K562 (cell line): ENCODE data around the gene S100A7A. TPM values are rescaled to one million over a fixed set of nuclear protein-coding genes. Genes with fewer than 3 reads are reported as not detected.

Experiments used
- ATAC-seq: fragments of 200-7000 bp; cut with Tn5 transposase; 3 replicates; pipeline ENCODE4 v1.9.1; 2020; ENCODE audit warnings: moderate library complexity
- BruUV-seq: library from RNA; stranded (reverse); fragments of 400-500 nt; replicated peaks from 2 replicates; lab custom pipeline; 2021; lab: Mats Ljungman, UMichigan
- CTCF ChIA-PET: fragments of 300-600 bp; formaldehyde crosslinking; extraction: SDS; loops from one replicate; lab custom pipeline; 2021; ENCODE audit warnings: low intra/inter-chr PET ratio; lab: Yijun Ruan, JAX
- POLR2A ChIA-PET: fragments of 300-600, 350-650 bp; sonication (Branson Sonifier 250); formaldehyde crosslinking; extraction: SDS; loops from one replicate; lab custom pipeline; 2021; ENCODE audit warnings: antibody characterized with exemption, inconsistent platforms; lab: Yijun Ruan, JAX
- DNase-seq, 4 experiments: peaks; one replicate each; pipeline versions ENCODE4 v3.0.0 to v3.0.0-alpha.2; 2011 to 2018; ENCODE audit warnings: low spot score in 3 of 4, mixed read lengths in 3 of 4; ENCODE audit errors: extremely low read depth in 1 of 4
- FAIRE-seq: peaks from 2 replicates; lab custom pipeline; 2011; peaks lifted over from hg19 to GRCh38; lab: Jason Lieb, UNC
- H2AFZ ChIP-seq: 2 replicates; pipeline ENCODE4 v1.6.0; 2011; ENCODE audit warnings: low read depth, low read length, control low read depth, inconsistent platforms
- H3K27ac ChIP-seq: fragments of 200-600 bp; 3 replicates; pipeline ENCODE4 v1.8.0; 2011; ENCODE audit warnings: low read depth, mild to moderate bottlenecking, control low read depth, inconsistent platforms, low read length, moderate library complexity, mixed read lengths; ENCODE audit errors: extremely low read depth
- H3K27me3 ChIP-seq, 2 experiments: fragments of 300-600 bp in 1 of 2; 2 replicates in 1 of 2; 3 replicates in 1 of 2; pipeline versions ENCODE4 v1.6.0 to v1.8.0; 2011; ENCODE audit warnings: inconsistent platforms in 2 of 2, low read length in 2 of 2, mild to moderate bottlenecking in 1 of 2, mixed read lengths in 1 of 2, moderate library complexity in 1 of 2; ENCODE audit not compliant: control insufficient read depth in 2 of 2, insufficient read depth in 2 of 2
- H3K36me3 ChIP-seq: fragments of 300-600 bp; 3 replicates; pipeline ENCODE4 v1.8.0; 2011; ENCODE audit warnings: mild to moderate bottlenecking, low read length, inconsistent platforms; ENCODE audit not compliant: control insufficient read depth, insufficient read depth
- H3K4me1 ChIP-seq, 2 experiments: fragments of 200-600 bp in 1 of 2; replicated peaks in 1 of 2; 2 replicates in 1 of 2; 3 replicates in 1 of 2; pipeline versions ENCODE4 v1.5.1 to v1.8.0; 2011; ENCODE audit warnings: inconsistent platforms in 2 of 2, low read length in 2 of 2, mild to moderate bottlenecking in 1 of 2, mixed read lengths in 1 of 2, moderate library complexity in 1 of 2; ENCODE audit not compliant: control insufficient read depth in 2 of 2, insufficient read depth in 2 of 2
- H3K4me2 ChIP-seq: 2 replicates; pipeline ENCODE4 v1.6.1; 2011; ENCODE audit warnings: low read length, control low read depth, inconsistent platforms, mixed read lengths; ENCODE audit not compliant: insufficient read depth
- H3K4me3 ChIP-seq: fragments of 200-600 bp; sonication (generic), shearing (Covaris generic); 2 replicates; pipeline ENCODE4 v1.5.1; 2016; ENCODE audit warnings: control low read depth, inconsistent platforms
- H3K79me2 ChIP-seq: fragments of 200-600 bp; 3 replicates; pipeline ENCODE4 v1.8.0; 2011; ENCODE audit warnings: low read length, inconsistent platforms; ENCODE audit not compliant: control insufficient read depth, insufficient read depth
- H3K9ac ChIP-seq, 2 experiments: 2 replicates each; pipeline versions ENCODE4 v1.6.0 to v1.6.1; 2011; ENCODE audit warnings: low read depth in 2 of 2, low read length in 2 of 2, control low read depth in 1 of 2, inconsistent platforms in 1 of 2, mild to moderate bottlenecking in 1 of 2, mixed read lengths in 1 of 2; ENCODE audit not compliant: insufficient read depth in 1 of 2
- H3K9me1 ChIP-seq: one replicate; pipeline ENCODE4 v1.6.0; 2011; ENCODE audit warnings: inconsistent platforms, mild to moderate bottlenecking, low read length, moderate library complexity; ENCODE audit not compliant: control insufficient read depth, insufficient read depth
- H3K9me3 ChIP-seq: replicated peaks from 2 replicates; pipeline ENCODE4 v1.5.1; 2011; ENCODE audit warnings: low read depth, low read length, inconsistent platforms; ENCODE audit not compliant: control insufficient read depth, insufficient read depth
- H4K20me1 ChIP-seq: replicated peaks from 2 replicates; pipeline ENCODE4 v1.6.1; 2011; ENCODE audit warnings: low read length, inconsistent platforms, mixed read lengths; ENCODE audit not compliant: control insufficient read depth, insufficient read depth
- CSDE1 ChIP-seq, 2 experiments: fragments of 450-650 bp; IDR thresholded peaks; 2 replicates each; pipeline ENCODE4 v1.6.1; 2016; ENCODE audit warnings: mild to moderate bottlenecking in 1 of 2
- CTBP1 ChIP-seq: fragments of 450-650 bp; IDR thresholded peaks from 2 replicates; pipeline ENCODE4 v1.6.1; 2016; ENCODE audit warnings: borderline replicate concordance
- GABPA ChIP-seq: fragments of 200-800 bp; sonication (Bioruptor generic); conservative IDR thresholded peaks from 2 replicates; pipeline ENCODE4 v1.6.1; 2016; ENCODE audit warnings: low read depth, missing genetic modification characterization, missing compliant biosample characterization
- ZFPM2 ChIP-seq: fragments of 250-450 bp; sonication (Bioruptor Pico); IDR thresholded peaks from 2 replicates; pipeline ENCODE4 v1.5.1; 2022; ENCODE audit warnings: mild to moderate bottlenecking
- ZFX ChIP-seq: sonication (generic); formaldehyde crosslinking; IDR thresholded peaks from 2 replicates; pipeline ENCODE4 v1.8.0; 2022; ENCODE audit warnings: mild to moderate bottlenecking, missing genetic modification reagents, moderate library complexity
- whole genome bisulfite sequencing: fragments of 100-300 bp; shearing (Covaris generic); methylation state at CpG from one replicate; pipeline ENCODE4 v1.1.6; 2016; ENCODE audit warnings: low coverage, mixed read lengths; ENCODE audit not compliant: insufficient coverage; ENCODE audit errors: missing lambda C conversion rate; 5-methylcytosine and 5-hydroxymethylcytosine counted together
- in situ Hi-C: fragments of 300-500 bp; cut with MboI; formaldehyde crosslinking; loops from 4 replicates; pipeline ENCODE4 v1.15.0; 2018; ENCODE audit warnings: inconsistent platforms, mixed read lengths
- intact Hi-C: fragments of 100-400 bp; cut with micrococcal nuclease; formaldehyde crosslinking; loops from 2 replicates; pipeline ENCODE4 v1.14.2; 2022
- polyA plus RNA-seq, 8 experiments: library from polyadenylated mRNA; depleted of rRNA in 4 of 8; stranded (reverse) in 5 of 8; unstranded in 3 of 8; fragments of >200 nt; fragmentation: Nextera tagmentation in 2 of 8; fragmentation: Illumina TruSeq in 1 of 8; extraction: Ambion mirVana in 2 of 8; extraction: Trizol in 1 of 8; gene quantifications; 2 replicates each; pipeline versions ENCODE4 v1.2.1 to v1.2.3, GENCODE V29; 2011 to 2014; ENCODE audit warnings: inconsistent platforms in 1 of 8, missing spikeins in 1 of 8
- total RNA-seq, 7 experiments: library from RNA; depleted of rRNA in 6 of 7; stranded (reverse); fragments of >200 nt in 6 of 7; fragmentation: Illumina TruSeq in 2 of 7; extraction: Trizol in 2 of 7; gene quantifications; 2 replicates each; pipeline versions ENCODE4 v1.2.1 to v1.2.3, GENCODE V29; 2011 to 2021; ENCODE audit warnings: low replicate concordance in 1 of 7
- TF ChIP-seq, protein P1 (sequence below): fragments of 250-450 bp; sonication (Bioruptor Pico); IDR thresholded peaks from 2 replicates; pipeline ENCODE4 v1.8.0; 2021; ENCODE audit warnings: borderline replicate concordance, mild to moderate bottlenecking, moderate library complexity; ENCODE audit not compliant: poor library complexity, severe bottlenecking
- TF ChIP-seq, protein P2 (sequence below), 2 experiments: fragments of 150-350 bp in 1 of 2; IDR thresholded peaks; 2 replicates each; pipeline ENCODE4 v1.6.1; 2012 to 2016; ENCODE audit warnings: low read depth in 2 of 2, low read length in 2 of 2, mild to moderate bottlenecking in 1 of 2, moderate library complexity in 1 of 2
- TF ChIP-seq, protein P3 (sequence below): fragments of 450-650 bp; conservative IDR thresholded peaks from 2 replicates; pipeline ENCODE4 v1.6.1; 2016; ENCODE audit warnings: missing genetic modification characterization, low read depth, mild to moderate bottlenecking, missing compliant biosample characterization, moderate library complexity
- TF ChIP-seq, protein P4 (sequence below): sonication (generic); formaldehyde crosslinking; IDR thresholded peaks from 2 replicates; pipeline ENCODE4 v1.8.0; 2022; ENCODE audit warnings: missing genetic modification reagents, mild to moderate bottlenecking, borderline replicate concordance
- TF ChIP-seq, protein P5 (sequence below): fragments of 450-650 bp; IDR thresholded peaks from 2 replicates; pipeline ENCODE4 v1.6.1; 2014; ENCODE audit warnings: low read depth, mild to moderate bottlenecking, moderate library complexity, borderline replicate concordance

Gene S100A7A
- total and polyA plus RNA-seq, 9 of the 15 experiments (the other 6 are each of a cell fraction or from before 2014, with no cell fraction given), result not detected

DNA sequence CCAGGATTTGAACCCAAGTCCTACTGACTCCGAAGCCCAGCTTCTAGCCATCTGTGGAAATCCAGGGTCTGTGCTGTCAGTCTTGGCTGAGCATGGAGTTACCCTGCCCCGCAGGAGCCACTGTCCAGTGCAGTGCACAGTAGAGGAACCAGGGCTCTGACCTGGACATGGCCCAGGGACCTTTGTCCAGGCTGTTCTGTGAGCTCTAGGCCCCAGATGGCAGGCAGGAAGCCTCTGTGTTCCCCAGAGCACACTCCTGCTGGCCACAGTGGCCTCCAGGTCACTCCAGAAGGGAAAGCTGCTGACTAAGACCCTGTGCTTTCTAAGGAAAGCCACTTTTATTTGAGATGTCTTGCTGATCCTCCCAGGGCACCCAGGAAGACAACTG lies 13.8 kb downstream of the S100A7A start:
- in situ Hi-C loops (no loop called here), intact Hi-C loops (no loop called here)
- FAIRE-seq (no peak), ATAC-seq (no peak), DNase-seq (no peak)
- H2AFZ ChIP-seq, result no peak overlapping the region
- H3K9me3 ChIP-seq, result no peaks in the 10 kb centered on the region
- no peak overlapping the region for H3K4me3 ChIP-seq
- CTCF ChIA-PET, result no interaction called here
- H3K36me3 ChIP-seq, result no peaks in the 10 kb centered on the region
- peak overlapping the region in 1 of 2 experiments; percentile 2; a peak in 1 of 4 replicates for H3K9ac ChIP-seq
- POLR2A ChIA-PET, result interaction anchor here (0.6 to 1.1 kb wide), 2 partner anchors 87 to 1120 kb away, joined by 3 read pairs; no protein-coding TSS in a partner anchor
- H3K27ac ChIP-seq, result no peak overlapping the region
- H3K4me2 ChIP-seq, result no peak overlapping the region
- no TSS peak for BruUV-seq
- H3K9me1 ChIP-seq, result peaks cover 10% of the 10 kb centered on the region
- peaks cover 0 to 6% of the 10 kb centered on the region in 2 experiments; a peak in 3 of 5 replicates for H3K27me3 ChIP-seq
- WGBS, result 49% methylated on average over 2 of the region's 2 CpGs
- peaks cover 8% of the 10 kb centered on the region for H4K20me1 ChIP-seq
- peaks cover 40 to 44% of the 10 kb centered on the region in 2 experiments for H3K4me1 ChIP-seq
- H3K79me2 ChIP-seq, result no peaks in the 10 kb centered on the region
- TF ChIP-seq, protein P1, sequence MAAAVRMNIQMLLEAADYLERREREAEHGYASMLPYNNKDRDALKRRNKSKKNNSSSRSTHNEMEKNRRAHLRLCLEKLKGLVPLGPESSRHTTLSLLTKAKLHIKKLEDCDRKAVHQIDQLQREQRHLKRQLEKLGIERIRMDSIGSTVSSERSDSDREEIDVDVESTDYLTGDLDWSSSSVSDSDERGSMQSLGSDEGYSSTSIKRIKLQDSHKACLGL (CRISPR knock-in tag), result no peak
- TF ChIP-seq, protein P2, sequence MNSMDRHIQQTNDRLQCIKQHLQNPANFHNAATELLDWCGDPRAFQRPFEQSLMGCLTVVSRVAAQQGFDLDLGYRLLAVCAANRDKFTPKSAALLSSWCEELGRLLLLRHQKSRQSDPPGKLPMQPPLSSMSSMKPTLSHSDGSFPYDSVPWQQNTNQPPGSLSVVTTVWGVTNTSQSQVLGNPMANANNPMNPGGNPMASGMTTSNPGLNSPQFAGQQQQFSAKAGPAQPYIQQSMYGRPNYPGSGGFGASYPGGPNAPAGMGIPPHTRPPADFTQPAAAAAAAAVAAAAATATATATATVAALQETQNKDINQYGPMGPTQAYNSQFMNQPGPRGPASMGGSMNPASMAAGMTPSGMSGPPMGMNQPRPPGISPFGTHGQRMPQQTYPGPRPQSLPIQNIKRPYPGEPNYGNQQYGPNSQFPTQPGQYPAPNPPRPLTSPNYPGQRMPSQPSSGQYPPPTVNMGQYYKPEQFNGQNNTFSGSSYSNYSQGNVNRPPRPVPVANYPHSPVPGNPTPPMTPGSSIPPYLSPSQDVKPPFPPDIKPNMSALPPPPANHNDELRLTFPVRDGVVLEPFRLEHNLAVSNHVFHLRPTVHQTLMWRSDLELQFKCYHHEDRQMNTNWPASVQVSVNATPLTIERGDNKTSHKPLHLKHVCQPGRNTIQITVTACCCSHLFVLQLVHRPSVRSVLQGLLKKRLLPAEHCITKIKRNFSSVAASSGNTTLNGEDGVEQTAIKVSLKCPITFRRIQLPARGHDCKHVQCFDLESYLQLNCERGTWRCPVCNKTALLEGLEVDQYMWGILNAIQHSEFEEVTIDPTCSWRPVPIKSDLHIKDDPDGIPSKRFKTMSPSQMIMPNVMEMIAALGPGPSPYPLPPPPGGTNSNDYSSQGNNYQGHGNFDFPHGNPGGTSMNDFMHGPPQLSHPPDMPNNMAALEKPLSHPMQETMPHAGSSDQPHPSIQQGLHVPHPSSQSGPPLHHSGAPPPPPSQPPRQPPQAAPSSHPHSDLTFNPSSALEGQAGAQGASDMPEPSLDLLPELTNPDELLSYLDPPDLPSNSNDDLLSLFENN (IDR thresholded peaks at IDR 0.05; ENCODE audit: low read depth in 2 of 2, low read length in 2 of 2), result no peak
- no peak for TF ChIP-seq GABPA (tag)
- TF ChIP-seq, protein P3, sequence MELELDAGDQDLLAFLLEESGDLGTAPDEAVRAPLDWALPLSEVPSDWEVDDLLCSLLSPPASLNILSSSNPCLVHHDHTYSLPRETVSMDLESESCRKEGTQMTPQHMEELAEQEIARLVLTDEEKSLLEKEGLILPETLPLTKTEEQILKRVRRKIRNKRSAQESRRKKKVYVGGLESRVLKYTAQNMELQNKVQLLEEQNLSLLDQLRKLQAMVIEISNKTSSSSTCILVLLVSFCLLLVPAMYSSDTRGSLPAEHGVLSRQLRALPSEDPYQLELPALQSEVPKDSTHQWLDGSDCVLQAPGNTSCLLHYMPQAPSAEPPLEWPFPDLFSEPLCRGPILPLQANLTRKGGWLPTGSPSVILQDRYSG (tag), result no peak
- TF ChIP-seq, protein P4, sequence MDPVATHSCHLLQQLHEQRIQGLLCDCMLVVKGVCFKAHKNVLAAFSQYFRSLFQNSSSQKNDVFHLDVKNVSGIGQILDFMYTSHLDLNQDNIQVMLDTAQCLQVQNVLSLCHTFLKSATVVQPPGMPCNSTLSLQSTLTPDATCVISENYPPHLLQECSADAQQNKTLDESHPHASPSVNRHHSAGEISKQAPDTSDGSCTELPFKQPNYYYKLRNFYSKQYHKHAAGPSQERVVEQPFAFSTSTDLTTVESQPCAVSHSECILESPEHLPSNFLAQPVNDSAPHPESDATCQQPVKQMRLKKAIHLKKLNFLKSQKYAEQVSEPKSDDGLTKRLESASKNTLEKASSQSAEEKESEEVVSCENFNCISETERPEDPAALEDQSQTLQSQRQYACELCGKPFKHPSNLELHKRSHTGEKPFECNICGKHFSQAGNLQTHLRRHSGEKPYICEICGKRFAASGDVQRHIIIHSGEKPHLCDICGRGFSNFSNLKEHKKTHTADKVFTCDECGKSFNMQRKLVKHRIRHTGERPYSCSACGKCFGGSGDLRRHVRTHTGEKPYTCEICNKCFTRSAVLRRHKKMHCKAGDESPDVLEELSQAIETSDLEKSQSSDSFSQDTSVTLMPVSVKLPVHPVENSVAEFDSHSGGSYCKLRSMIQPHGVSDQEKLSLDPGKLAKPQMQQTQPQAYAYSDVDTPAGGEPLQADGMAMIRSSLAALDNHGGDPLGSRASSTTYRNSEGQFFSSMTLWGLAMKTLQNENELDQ, result no peak
- TF ChIP-seq CSDE1 (IDR thresholded peaks at IDR 0.05), result no peak
- TF ChIP-seq ZFPM2 (CRISPR knock-in tag), result no peak
- TF ChIP-seq, protein P5, sequence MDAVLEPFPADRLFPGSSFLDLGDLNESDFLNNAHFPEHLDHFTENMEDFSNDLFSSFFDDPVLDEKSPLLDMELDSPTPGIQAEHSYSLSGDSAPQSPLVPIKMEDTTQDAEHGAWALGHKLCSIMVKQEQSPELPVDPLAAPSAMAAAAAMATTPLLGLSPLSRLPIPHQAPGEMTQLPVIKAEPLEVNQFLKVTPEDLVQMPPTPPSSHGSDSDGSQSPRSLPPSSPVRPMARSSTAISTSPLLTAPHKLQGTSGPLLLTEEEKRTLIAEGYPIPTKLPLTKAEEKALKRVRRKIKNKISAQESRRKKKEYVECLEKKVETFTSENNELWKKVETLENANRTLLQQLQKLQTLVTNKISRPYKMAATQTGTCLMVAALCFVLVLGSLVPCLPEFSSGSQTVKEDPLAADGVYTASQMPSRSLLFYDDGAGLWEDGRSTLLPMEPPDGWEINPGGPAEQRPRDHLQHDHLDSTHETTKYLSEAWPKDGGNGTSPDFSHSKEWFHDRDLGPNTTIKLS, result no peak
- no peak for TF ChIP-seq CTBP1
- TF ChIP-seq ZFX, result no peak
